H9 (cell line): ENCODE results near the gene PFDN2. TPM values are rescaled to one million over a fixed set of nuclear protein-coding genes. Genes with fewer than 3 reads are reported as not detected.

ENCODE experiments used
- DNase-seq: peaks from one replicate; pipeline ENCODE4 v3.0.0-alpha.2; 2017
- H2AFZ ChIP-seq: one replicate; pipeline ENCODE4 v1.6.1; 2013; ENCODE audit warnings: mild to moderate bottlenecking, low read length, control low read depth, moderate library complexity
- H2AK5ac ChIP-seq: 2 replicates; pipeline ENCODE4 v1.6.1; 2013; ENCODE audit warnings: low read length, control low read depth, mixed read lengths; ENCODE audit not compliant: insufficient read length
- H2BK120ac ChIP-seq: one replicate; pipeline ENCODE4 v1.6.1; 2013; ENCODE audit warnings: low read depth, mild to moderate bottlenecking, low read length, control low read depth, inconsistent platforms; ENCODE audit not compliant: poor library complexity, severe bottlenecking
- H2BK12ac ChIP-seq: 2 replicates; pipeline ENCODE4 v1.6.1; 2013; ENCODE audit warnings: low read length, control low read depth, mixed read lengths, low read depth; ENCODE audit not compliant: insufficient read length
- H2BK15ac ChIP-seq: 2 replicates; pipeline ENCODE4 v1.6.1; 2013; ENCODE audit warnings: low read depth, low read length, control low read depth
- H2BK20ac ChIP-seq: one replicate; pipeline ENCODE4 v1.6.1; 2013; ENCODE audit warnings: low read depth, mild to moderate bottlenecking, low read length, control low read depth, inconsistent platforms; ENCODE audit not compliant: poor library complexity, severe bottlenecking
- H2BK5ac ChIP-seq: 2 replicates; pipeline ENCODE4 v1.6.1; 2013; ENCODE audit warnings: low read length, control low read depth, mixed read lengths; ENCODE audit not compliant: insufficient read length
- H3K14ac ChIP-seq: 2 replicates; pipeline ENCODE4 v1.6.1; 2013; ENCODE audit warnings: low read length, control low read depth; ENCODE audit not compliant: insufficient read depth
- H3K18ac ChIP-seq: 2 replicates; pipeline ENCODE4 v1.6.1; 2013; ENCODE audit warnings: low read depth, mild to moderate bottlenecking, mixed read lengths, low read length, control low read depth; ENCODE audit not compliant: insufficient read length
- H3K23ac ChIP-seq: 2 replicates; pipeline ENCODE4 v1.6.1; 2013; ENCODE audit warnings: low read length, control low read depth, mixed read lengths, low read depth; ENCODE audit not compliant: insufficient read length
- H3K23me2 ChIP-seq: 2 replicates; pipeline ENCODE4 v1.6.1; 2013; ENCODE audit warnings: low read depth, mild to moderate bottlenecking, mixed read lengths, low read length, control low read depth; ENCODE audit not compliant: insufficient read length, poor library complexity, severe bottlenecking
- H3K27ac ChIP-seq: 2 replicates; pipeline ENCODE4 v1.5.1; 2013; ENCODE audit warnings: low read length, control low read depth, mixed read lengths, low read depth; ENCODE audit not compliant: insufficient read length
- H3K27me3 ChIP-seq: 2 replicates; pipeline ENCODE4 v1.6.1; 2013; ENCODE audit warnings: low read length, control low read depth, inconsistent platforms; ENCODE audit not compliant: insufficient read depth
- H3K4ac ChIP-seq: 2 replicates; pipeline ENCODE4 v1.6.1; 2013; ENCODE audit warnings: low read depth, mild to moderate bottlenecking, control low read depth, inconsistent platforms, low read length, moderate library complexity
- H3K4me1 ChIP-seq: 2 replicates; pipeline ENCODE4 v1.6.1; 2013; ENCODE audit warnings: low read length, control low read depth, inconsistent platforms; ENCODE audit not compliant: insufficient read depth
- H3K4me2 ChIP-seq: 2 replicates; pipeline ENCODE4 v1.6.1; 2013; ENCODE audit warnings: low read length, control low read depth, mixed read lengths; ENCODE audit not compliant: insufficient read length, insufficient read depth
- H3K56ac ChIP-seq: 2 replicates; pipeline ENCODE4 v1.6.1; 2013; ENCODE audit warnings: low read depth, mild to moderate bottlenecking, mixed read lengths, low read length, control low read depth; ENCODE audit not compliant: insufficient read length
- H3K79me1 ChIP-seq: 2 replicates; pipeline ENCODE4 v1.6.1; 2013; ENCODE audit warnings: low read depth, mild to moderate bottlenecking, moderate library complexity, low read length, control low read depth, inconsistent platforms; ENCODE audit not compliant: insufficient read depth, poor library complexity, severe bottlenecking
- H3K79me2 ChIP-seq: 2 replicates; pipeline ENCODE4 v1.6.1; 2013; ENCODE audit warnings: low read length, control low read depth, inconsistent platforms; ENCODE audit not compliant: insufficient read depth
- H3K9ac ChIP-seq: 2 replicates; pipeline ENCODE4 v1.6.1; 2013; ENCODE audit warnings: low read length, control low read depth, mixed read lengths; ENCODE audit not compliant: insufficient read length; ENCODE audit errors: extremely low read depth
- H3K9me3 ChIP-seq: one replicate; pipeline ENCODE4 v1.6.1; 2013; ENCODE audit warnings: low read depth, low read length, inconsistent platforms; ENCODE audit not compliant: control insufficient read depth
- H3T11ph ChIP-seq: one replicate; pipeline ENCODE4 v1.6.1; 2013; ENCODE audit warnings: mild to moderate bottlenecking, low read length, control low read depth, inconsistent platforms
- H4K20me1 ChIP-seq: one replicate; pipeline ENCODE4 v1.6.1; 2013; ENCODE audit not compliant: control insufficient read depth, insufficient read length, insufficient read depth
- H4K5ac ChIP-seq: 2 replicates; pipeline ENCODE4 v1.6.1; 2013; ENCODE audit warnings: low read depth, mild to moderate bottlenecking, mixed read lengths, low read length, control low read depth; ENCODE audit not compliant: insufficient read length
- H4K8ac ChIP-seq: replicated peaks from 2 replicates; pipeline ENCODE4 v1.6.1; 2013; ENCODE audit warnings: low read length, control low read depth, mixed read lengths, low read depth; ENCODE audit not compliant: insufficient read length
- H4K91ac ChIP-seq: 2 replicates; pipeline ENCODE4 v1.6.1; 2013; ENCODE audit warnings: low read depth, mild to moderate bottlenecking, moderate library complexity, mixed read lengths, low read length, control low read depth; ENCODE audit not compliant: insufficient read length
- H3K27ac Mint-ChIP-seq, 3 experiments: 2 replicates in 2 of 3; 3 replicates in 1 of 3; pipeline ENCODE4 v1.8.0; 2020 to 2021; ENCODE audit warnings: mixed read lengths in 3 of 3, mild to moderate bottlenecking in 1 of 3, moderate library complexity in 1 of 3
- H3K27me3 Mint-ChIP-seq: 2 replicates; pipeline ENCODE4 v1.8.0; 2021; ENCODE audit warnings: low read depth, mild to moderate bottlenecking, moderate library complexity, mixed read lengths
- H3K36me3 Mint-ChIP-seq, 3 experiments: 2 replicates in 2 of 3; 3 replicates in 1 of 3; pipeline ENCODE4 v1.8.0; 2020 to 2021; ENCODE audit warnings: low read depth in 3 of 3, mixed read lengths in 3 of 3; ENCODE audit not compliant: insufficient read depth in 1 of 3
- H3K4me1 Mint-ChIP-seq, 2 experiments: 2 replicates each; pipeline ENCODE4 v1.8.0; 2020; ENCODE audit warnings: mixed read lengths in 2 of 2
- H3K4me3 Mint-ChIP-seq, 2 experiments: 2 replicates in 1 of 2; 3 replicates in 1 of 2; pipeline ENCODE4 v1.8.0; 2020 to 2021; ENCODE audit warnings: mild to moderate bottlenecking in 2 of 2, mixed read lengths in 2 of 2, moderate library complexity in 1 of 2
- H3K9me3 Mint-ChIP-seq, 2 experiments: 2 replicates in 1 of 2; 3 replicates in 1 of 2; pipeline ENCODE4 v1.8.0; 2020; ENCODE audit warnings: mild to moderate bottlenecking in 2 of 2, mixed read lengths in 2 of 2, moderate library complexity in 1 of 2
- CTCF ChIP-seq: fragments of 200-600 bp; sonication (generic); conservative IDR thresholded peaks from 3 replicates; pipeline ENCODE4 v1.8.0; 2021; ENCODE audit warnings: antibody characterized with exemption, mild to moderate bottlenecking
- WGBS: extraction: QIAGEN DNeasy Blood & Tissue Kit; methylation state at CpG from one replicate; pipeline ENCODE4 v1.1.7; 2013; ENCODE audit warnings: missing lambda C conversion rate, low lambda C conversion rate, mixed read lengths; ENCODE audit not compliant: insufficient read length; ENCODE audit errors: extremely low coverage; 5-methylcytosine and 5-hydroxymethylcytosine counted together
- total RNA-seq: library from RNA; stranded (reverse); gene quantifications from 2 replicates; pipeline ENCODE4 v1.2.1, GENCODE V29; 2021

PFDN2 gene
- total RNA-seq, 1 experiment from 2014 or later = 71.8 TPM

GRCh38 chr1:161083748-161084596, 33.9 kb downstream of the PFDN2 start:
- Histone ChIP-seq H3K56ac (no peak overlapping the region), H3K9me3 (no peaks in the 10 kb centered on the region), H2AK5ac (no peak overlapping the region), H3K4me2 (no peak overlapping the region), H3T11ph (no peak overlapping the region), H2BK120ac (no peak overlapping the region), H3K4ac (no peak overlapping the region), H3K18ac (no peak overlapping the region), H3K27ac (no peak overlapping the region), H2BK5ac (no peak overlapping the region), H3K79me2 (no peaks in the 10 kb centered on the region), H4K91ac (no peak overlapping the region), H4K20me1 (no peaks in the 10 kb centered on the region), H3K4me1 (no peaks in the 10 kb centered on the region), H3K23ac (no peak overlapping the region), H2BK20ac (no peak overlapping the region), H3K14ac (no peak overlapping the region), H2AFZ (no peak overlapping the region), H3K9ac (no peak overlapping the region), H4K5ac (no peak overlapping the region), H2BK12ac (no peak overlapping the region), H4K8ac (no peak overlapping the region), H3K23me2 (no peaks in the 10 kb centered on the region), H2BK15ac (no peak overlapping the region), H3K79me1 (no peaks in the 10 kb centered on the region), H3K27me3 (no peaks in the 10 kb centered on the region)
- Mint-ChIP-seq H3K36me3 (no peaks in the 10 kb centered on the region), H3K27ac (no peak overlapping the region), H3K4me1 (peaks cover 53 to 54% of the 10 kb centered on the region in 2 experiments), H3K4me3 (no peak overlapping the region), H3K9me3 (no peaks in the 10 kb centered on the region), H3K27me3 (no peaks in the 10 kb centered on the region; the same call in 1 of the 2 replicates)
- no CpG with 5 or more reads among the region's 10 CpGs for WGBS
- DNase-seq = no peak
- TF ChIP-seq CTCF = no peak
